HEK293 (cell line): ENCODE data around the gene ERBB4.
"Not testable (repeated sequence)": the region's sequence is repeated elsewhere in the genome, so short reads cannot be mapped to it uniquely, and the experiment has no call there.

Experiments
- CTCF ChIA-PET: fragments of 350-600 bp; formaldehyde crosslinking; extraction: SDS; loops from one replicate; lab custom pipeline; 2021; ENCODE audit warnings: antibody characterized with exemption; lab: Yijun Ruan, JAX
- POLR2A ChIA-PET: fragments of 300-600 bp; formaldehyde crosslinking; extraction: SDS; loops from one replicate; lab custom pipeline; 2020; ENCODE audit warnings: antibody characterized with exemption, inconsistent platforms; lab: Yijun Ruan, JAX
- H3K27ac ChIP-seq: fragments of 200-500 bp; sonication (Bioruptor generic); 2 replicates; pipeline ENCODE4 v1.5.1; 2014; ENCODE audit warnings: low read depth, low read length, control low read depth, inconsistent platforms; ENCODE audit errors: extremely low read depth
- H3K36me3 ChIP-seq, 2 experiments: fragments of 200-500 bp in 1 of 2; sonication (Bioruptor generic) in 1 of 2; 1 replicate in 1 of 2; 2 replicates in 1 of 2; pipeline ENCODE4 v1.5.1; 2014 to 2017; ENCODE audit warnings: inconsistent platforms in 2 of 2, low read length in 2 of 2; ENCODE audit not compliant: control insufficient read depth in 2 of 2, insufficient read depth in 1 of 2
- H3K4me1 ChIP-seq: fragments of 200-500 bp; sonication (Bioruptor generic); 2 replicates; pipeline ENCODE4 v1.5.1; 2014; ENCODE audit warnings: mild to moderate bottlenecking, low read length, inconsistent platforms; ENCODE audit not compliant: control insufficient read depth, insufficient read depth
- H3K4me3 ChIP-seq: 2 replicates; pipeline ENCODE4 v1.5.1; 2011; ENCODE audit warnings: low read depth, mild to moderate bottlenecking, control low read depth, low read length, moderate library complexity
- H3K9me3 ChIP-seq: fragments of 200-500 bp; sonication (Bioruptor generic); 2 replicates; pipeline ENCODE4 v1.5.1; 2014; ENCODE audit warnings: low read depth, low read length, inconsistent platforms; ENCODE audit not compliant: control insufficient read depth, insufficient read depth
- BCL11A ChIP-seq: fragments of 450-650 bp; formaldehyde crosslinking; IDR thresholded peaks from 2 replicates; pipeline ENCODE4 v1.5.1; 2016; ENCODE audit warnings: low read depth, missing biosample characterization, missing genetic modification characterization
- FEZF1 ChIP-seq: fragments of 450-650 bp; formaldehyde crosslinking; IDR thresholded peaks from 2 replicates; pipeline ENCODE4 v1.5.1; 2016; ENCODE audit warnings: missing biosample characterization, missing genetic modification characterization
- GFI1B ChIP-seq: fragments of 450-650 bp; formaldehyde crosslinking; IDR thresholded peaks from 2 replicates; pipeline ENCODE4 v1.5.1; 2016; ENCODE audit warnings: missing biosample characterization, missing genetic modification characterization
- HOXC10 ChIP-seq: sonication (generic); formaldehyde crosslinking; IDR thresholded peaks from 2 replicates; pipeline ENCODE4 v1.8.1; 2023; ENCODE audit warnings: mild to moderate bottlenecking, missing genetic modification reagents
- KLF10 ChIP-seq: fragments of 450-650 bp; IDR thresholded peaks from 2 replicates; pipeline ENCODE4 v1.5.1; 2018; ENCODE audit warnings: missing biosample characterization, mild to moderate bottlenecking, missing genetic modification characterization
- KLF7 ChIP-seq: fragments of 450-650 bp; formaldehyde crosslinking; IDR thresholded peaks from 2 replicates; pipeline ENCODE4 v1.5.1; 2016; ENCODE audit warnings: missing biosample characterization, missing genetic modification characterization, borderline replicate concordance
- OSR2 ChIP-seq: fragments of 450-650 bp; formaldehyde crosslinking; IDR thresholded peaks from 2 replicates; pipeline ENCODE4 v1.5.1; 2016; ENCODE audit warnings: missing biosample characterization, missing genetic modification characterization
- SP3 ChIP-seq: fragments of 450-650 bp; formaldehyde crosslinking; IDR thresholded peaks from 2 replicates; pipeline ENCODE4 v1.5.1; 2016; ENCODE audit warnings: missing biosample characterization, missing genetic modification characterization
- ZBTB20 ChIP-seq: fragments of 450-650 bp; formaldehyde crosslinking; IDR thresholded peaks from 2 replicates; pipeline ENCODE4 v1.5.1; 2016; ENCODE audit warnings: missing biosample characterization, missing genetic modification characterization
- ZBTB7A ChIP-seq: fragments of 450-650 bp; formaldehyde crosslinking; IDR thresholded peaks from 2 replicates; pipeline ENCODE4 v1.5.1; 2016; ENCODE audit warnings: low read depth, missing biosample characterization, missing genetic modification characterization
- ZEB2 ChIP-seq: fragments of 450-650 bp; formaldehyde crosslinking; IDR thresholded peaks from 2 replicates; pipeline ENCODE4 v1.5.1; 2016; ENCODE audit warnings: missing biosample characterization, missing genetic modification characterization
- ZFP37 ChIP-seq: fragments of 450-650 bp; formaldehyde crosslinking; IDR thresholded peaks from 2 replicates; pipeline ENCODE4 v1.5.1; 2016; ENCODE audit warnings: missing biosample characterization, missing genetic modification characterization
- ZNF10 ChIP-seq: fragments of 450-650 bp; formaldehyde crosslinking; IDR thresholded peaks from 2 replicates; pipeline ENCODE4 v1.5.1; 2017; ENCODE audit warnings: missing biosample characterization, missing genetic modification characterization
- ZNF223 ChIP-seq: fragments of 450-650 bp; formaldehyde crosslinking; IDR thresholded peaks from 2 replicates; pipeline ENCODE4 v1.5.1; 2016; ENCODE audit warnings: missing biosample characterization, missing genetic modification characterization
- ZNF23 ChIP-seq: fragments of 450-650 bp; formaldehyde crosslinking; IDR thresholded peaks from 2 replicates; pipeline ENCODE4 v1.5.1; 2016; ENCODE audit warnings: missing biosample characterization, missing genetic modification characterization, borderline replicate concordance
- ZNF266 ChIP-seq: fragments of 450-650 bp; formaldehyde crosslinking; IDR thresholded peaks from 2 replicates; pipeline ENCODE4 v1.5.1; 2016; ENCODE audit warnings: missing biosample characterization, missing genetic modification characterization, low read depth
- ZNF292 ChIP-seq: fragments of 450-650 bp; formaldehyde crosslinking; IDR thresholded peaks from 2 replicates; pipeline ENCODE4 v1.5.1; 2016; ENCODE audit warnings: low read depth, missing biosample characterization, missing genetic modification characterization, borderline replicate concordance
- ZNF335 ChIP-seq: fragments of 450-650 bp; formaldehyde crosslinking; conservative IDR thresholded peaks from 2 replicates; pipeline ENCODE4 v1.5.1; 2016; ENCODE audit warnings: missing biosample characterization, missing genetic modification characterization
- ZNF48 ChIP-seq: fragments of 450-650 bp; formaldehyde crosslinking; IDR thresholded peaks from 2 replicates; pipeline ENCODE4 v1.5.1; 2016; ENCODE audit warnings: missing biosample characterization, missing genetic modification characterization
- ZNF747 ChIP-seq: fragments of 450-650 bp; formaldehyde crosslinking; IDR thresholded peaks from 2 replicates; pipeline ENCODE4 v1.5.1; 2016; ENCODE audit warnings: missing biosample characterization, missing genetic modification characterization
- ZXDB ChIP-seq: fragments of 450-650 bp; formaldehyde crosslinking; IDR thresholded peaks from 2 replicates; pipeline ENCODE4 v1.5.1; 2016; ENCODE audit warnings: missing biosample characterization, missing genetic modification characterization
- TF ChIP-seq, protein P1 (sequence below): fragments of 450-650 bp; formaldehyde crosslinking; IDR thresholded peaks from 2 replicates; pipeline ENCODE4 v1.5.1; 2016; ENCODE audit warnings: missing biosample characterization, missing genetic modification characterization
- TF ChIP-seq, protein P2 (sequence below): fragments of 450-650 bp; IDR thresholded peaks from 2 replicates; pipeline ENCODE4 v1.5.1; 2018; ENCODE audit warnings: missing biosample characterization, mild to moderate bottlenecking, missing genetic modification characterization
- TF ChIP-seq, protein P3 (sequence below): fragments of 450-650 bp; formaldehyde crosslinking; IDR thresholded peaks from 2 replicates; pipeline ENCODE4 v1.5.1; 2017; ENCODE audit warnings: missing biosample characterization, missing genetic modification characterization
- TF ChIP-seq, protein P4 (sequence below): fragments of 450-650 bp; formaldehyde crosslinking; IDR thresholded peaks from 2 replicates; pipeline ENCODE4 v1.5.1; 2016; ENCODE audit warnings: missing biosample characterization, missing genetic modification characterization
- TF ChIP-seq, protein P5 (sequence below): IDR thresholded peaks from 2 replicates; pipeline ENCODE4 v1.6.1; 2011; ENCODE audit warnings: mild to moderate bottlenecking, low read depth, low read length, borderline replicate concordance

The ERBB4 gene

DNA sequence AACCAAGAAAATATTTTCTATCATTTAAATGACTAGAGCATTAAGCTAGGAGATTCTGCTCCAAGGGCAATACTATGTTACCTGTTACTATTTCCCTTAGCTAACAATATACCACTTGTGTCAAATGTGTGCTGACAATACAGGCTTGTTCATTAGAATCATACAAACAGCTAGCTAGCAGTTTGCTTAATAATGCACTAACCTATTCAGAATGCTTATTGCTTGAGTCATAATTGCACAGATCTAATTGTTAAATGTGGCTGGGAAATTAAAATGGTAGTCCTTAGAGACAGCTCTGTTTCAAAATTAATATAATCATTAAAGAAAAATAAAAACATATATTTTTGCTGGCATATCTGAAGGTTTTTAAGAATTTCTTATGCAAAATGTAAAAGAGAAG lies 344.2 kb downstream of the ERBB4 start (continued):
- TF ChIP-seq ZNF223 (tag by site-specific recombination) (no peak), ZNF747 (tag by site-specific recombination) (no peak), GFI1B (tag by site-specific recombination) (no peak), KLF10 (tag by site-specific recombination) (no peak), ZXDB (tag by site-specific recombination) (no peak), KLF7 (tag by site-specific recombination) (no peak), ZFP37 (tag by site-specific recombination) (no peak), ZNF48 (tag by site-specific recombination) (no peak)
- TF ChIP-seq, protein P1, sequence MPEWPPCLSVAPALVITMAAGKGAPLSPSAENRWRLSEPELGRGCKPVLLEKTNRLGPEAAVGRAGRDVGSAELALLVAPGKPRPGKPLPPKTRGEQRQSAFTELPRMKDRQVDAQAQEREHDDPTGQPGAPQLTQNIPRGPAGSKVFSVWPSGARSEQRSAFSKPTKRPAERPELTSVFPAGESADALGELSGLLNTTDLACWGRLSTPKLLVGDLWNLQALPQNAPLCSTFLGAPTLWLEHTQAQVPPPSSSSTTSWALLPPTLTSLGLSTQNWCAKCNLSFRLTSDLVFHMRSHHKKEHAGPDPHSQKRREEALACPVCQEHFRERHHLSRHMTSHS, result no peak

DNA sequence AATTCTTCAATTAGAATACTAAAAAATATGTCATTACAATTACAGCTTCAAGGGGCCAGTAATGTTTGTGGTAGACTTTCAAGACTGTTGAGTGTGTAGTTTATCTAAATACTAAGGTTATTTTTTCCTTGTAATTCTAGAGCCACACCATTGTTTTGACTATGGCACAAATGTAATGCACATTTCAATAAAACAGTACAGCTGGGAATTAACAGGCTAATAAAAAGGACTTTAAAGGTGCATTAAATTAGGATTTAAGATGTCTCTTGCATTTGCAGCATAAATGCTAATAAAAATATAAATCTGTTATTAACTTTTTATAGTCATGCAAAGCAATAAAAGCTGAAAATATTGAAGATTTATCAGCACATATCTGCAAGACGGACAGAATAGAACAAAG lies 344.8 kb downstream of the ERBB4 start:
- CTCF ChIA-PET, result no interaction called here
- H3K9me3 ChIP-seq, result no peaks in the 10 kb centered on the region
- no peak for TF ChIP-seq BCL11A (tag by site-specific recombination)
- peak; percentile 50; the same call in 1 of the 2 replicates for TF ChIP-seq FEZF1
- TF ChIP-seq ZBTB7A (tag by site-specific recombination), result no peak
- 0 out of 2 replicates have a peak, but pooled peaks have one; percentile 10 for TF ChIP-seq ZEB2 (tag by site-specific recombination)
- TF ChIP-seq, protein P2, sequence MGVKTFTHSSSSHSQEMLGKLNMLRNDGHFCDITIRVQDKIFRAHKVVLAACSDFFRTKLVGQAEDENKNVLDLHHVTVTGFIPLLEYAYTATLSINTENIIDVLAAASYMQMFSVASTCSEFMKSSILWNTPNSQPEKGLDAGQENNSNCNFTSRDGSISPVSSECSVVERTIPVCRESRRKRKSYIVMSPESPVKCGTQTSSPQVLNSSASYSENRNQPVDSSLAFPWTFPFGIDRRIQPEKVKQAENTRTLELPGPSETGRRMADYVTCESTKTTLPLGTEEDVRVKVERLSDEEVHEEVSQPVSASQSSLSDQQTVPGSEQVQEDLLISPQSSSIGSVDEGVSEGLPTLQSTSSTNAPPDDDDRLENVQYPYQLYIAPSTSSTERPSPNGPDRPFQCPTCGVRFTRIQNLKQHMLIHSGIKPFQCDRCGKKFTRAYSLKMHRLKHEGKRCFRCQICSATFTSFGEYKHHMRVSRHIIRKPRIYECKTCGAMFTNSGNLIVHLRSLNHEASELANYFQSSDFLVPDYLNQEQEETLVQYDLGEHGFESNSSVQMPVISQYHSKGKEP (tag by site-specific recombination), result peak; percentile 66
- no peak for TF ChIP-seq ZNF10 (tag by site-specific recombination)
- no peak for TF ChIP-seq OSR2 (tag by site-specific recombination)
- TF ChIP-seq ZBTB20 (tag by site-specific recombination), result no peak
- TF ChIP-seq, protein P3, sequence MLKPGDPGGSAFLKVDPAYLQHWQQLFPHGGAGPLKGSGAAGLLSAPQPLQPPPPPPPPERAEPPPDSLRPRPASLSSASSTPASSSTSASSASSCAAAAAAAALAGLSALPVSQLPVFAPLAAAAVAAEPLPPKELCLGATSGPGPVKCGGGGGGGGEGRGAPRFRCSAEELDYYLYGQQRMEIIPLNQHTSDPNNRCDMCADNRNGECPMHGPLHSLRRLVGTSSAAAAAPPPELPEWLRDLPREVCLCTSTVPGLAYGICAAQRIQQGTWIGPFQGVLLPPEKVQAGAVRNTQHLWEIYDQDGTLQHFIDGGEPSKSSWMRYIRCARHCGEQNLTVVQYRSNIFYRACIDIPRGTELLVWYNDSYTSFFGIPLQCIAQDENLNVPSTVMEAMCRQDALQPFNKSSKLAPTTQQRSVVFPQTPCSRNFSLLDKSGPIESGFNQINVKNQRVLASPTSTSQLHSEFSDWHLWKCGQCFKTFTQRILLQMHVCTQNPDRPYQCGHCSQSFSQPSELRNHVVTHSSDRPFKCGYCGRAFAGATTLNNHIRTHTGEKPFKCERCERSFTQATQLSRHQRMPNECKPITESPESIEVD (tag by site-specific recombination), result peak; percentile 64
- POLR2A ChIA-PET, result no interaction called here
- H3K4me3 ChIP-seq, result no peak overlapping the region
- no peak overlapping the region for H3K27ac ChIP-seq
- H3K4me1 ChIP-seq, result 0 out of 2 replicates have a peak, but pooled peaks cover 3% of the 10 kb centered on the region
- H3K36me3 ChIP-seq, result no peaks in the 10 kb centered on the region

DNA sequence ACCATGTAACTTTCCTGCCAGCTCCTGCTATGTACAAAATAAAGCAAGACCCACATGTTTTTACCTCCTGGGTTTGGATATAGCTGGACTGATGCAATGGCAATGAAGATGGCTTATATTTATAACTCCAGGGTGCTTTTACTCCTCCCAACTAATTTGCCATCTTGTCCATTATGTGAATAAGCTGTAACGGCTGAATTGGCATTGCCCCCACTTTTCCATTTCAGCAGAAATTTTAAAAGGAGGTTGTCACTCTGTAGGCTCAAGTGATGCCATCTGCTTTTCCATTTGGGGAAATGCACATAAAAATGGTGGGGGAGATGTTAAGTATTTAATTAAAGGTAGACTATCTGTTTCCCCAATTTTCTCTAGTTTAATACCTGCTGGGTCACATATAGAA lies 345.5 kb downstream of the ERBB4 start:
- Histone ChIP-seq H3K4me3 (no peak overlapping the region), H3K4me1 (0 out of 2 replicates have a peak, but pooled peaks cover 3% of the 10 kb centered on the region), H3K36me3 (no peaks in the 10 kb centered on the region), H3K27ac (no peak overlapping the region), H3K9me3 (no peaks in the 10 kb centered on the region)
- TF ChIP-seq, protein P4, sequence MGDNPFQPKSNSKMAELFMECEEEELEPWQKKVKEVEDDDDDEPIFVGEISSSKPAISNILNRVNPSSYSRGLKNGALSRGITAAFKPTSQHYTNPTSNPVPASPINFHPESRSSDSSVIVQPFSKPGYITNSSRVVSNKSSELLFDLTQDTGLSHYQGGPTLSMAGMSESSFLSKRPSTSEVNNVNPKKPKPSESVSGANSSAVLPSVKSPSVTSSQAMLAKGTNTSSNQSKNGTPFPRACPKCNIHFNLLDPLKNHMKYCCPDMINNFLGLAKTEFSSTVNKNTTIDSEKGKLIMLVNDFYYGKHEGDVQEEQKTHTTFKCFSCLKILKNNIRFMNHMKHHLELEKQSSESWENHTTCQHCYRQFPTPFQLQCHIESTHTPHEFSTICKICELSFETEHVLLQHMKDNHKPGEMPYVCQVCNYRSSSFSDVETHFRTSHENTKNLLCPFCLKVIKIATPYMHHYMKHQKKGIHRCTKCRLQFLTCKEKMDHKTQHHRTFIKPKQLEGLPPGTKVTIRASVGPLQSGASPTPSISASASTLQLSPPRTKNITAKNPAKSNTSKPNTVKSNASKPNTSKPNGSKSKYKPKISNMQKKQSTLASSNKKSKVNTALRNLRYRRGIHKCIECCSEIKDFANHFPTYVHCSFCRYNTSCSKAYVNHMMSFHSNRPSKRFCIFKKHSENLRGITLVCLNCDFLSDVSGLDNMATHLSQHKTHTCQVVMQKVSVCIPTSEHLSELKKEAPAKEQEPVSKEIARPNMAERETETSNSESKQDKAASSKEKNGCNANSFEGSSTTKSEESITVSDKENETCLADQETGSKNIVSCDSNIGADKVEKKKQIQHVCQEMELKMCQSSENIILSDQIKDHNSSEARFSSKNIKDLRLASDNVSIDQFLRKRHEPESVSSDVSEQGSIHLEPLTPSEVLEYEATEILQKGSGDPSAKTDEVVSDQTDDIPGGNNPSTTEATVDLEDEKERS (tag by site-specific recombination), result no peak
- no peak for TF ChIP-seq SP3 (tag by site-specific recombination)
- TF ChIP-seq, protein P5, sequence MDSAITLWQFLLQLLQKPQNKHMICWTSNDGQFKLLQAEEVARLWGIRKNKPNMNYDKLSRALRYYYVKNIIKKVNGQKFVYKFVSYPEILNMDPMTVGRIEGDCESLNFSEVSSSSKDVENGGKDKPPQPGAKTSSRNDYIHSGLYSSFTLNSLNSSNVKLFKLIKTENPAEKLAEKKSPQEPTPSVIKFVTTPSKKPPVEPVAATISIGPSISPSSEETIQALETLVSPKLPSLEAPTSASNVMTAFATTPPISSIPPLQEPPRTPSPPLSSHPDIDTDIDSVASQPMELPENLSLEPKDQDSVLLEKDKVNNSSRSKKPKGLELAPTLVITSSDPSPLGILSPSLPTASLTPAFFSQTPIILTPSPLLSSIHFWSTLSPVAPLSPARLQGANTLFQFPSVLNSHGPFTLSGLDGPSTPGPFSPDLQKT, result no peak
- TF ChIP-seq HOXC10, result no peak
- no peak for TF ChIP-seq ZNF23 (tag by site-specific recombination)
- TF ChIP-seq ZNF266 (tag by site-specific recombination), result no peak
- TF ChIP-seq ZNF335, result no peak
- TF ChIP-seq ZNF292, result no peak
- ChIA-PET POLR2A (no interaction called here), CTCF (no interaction called here)

DNA sequence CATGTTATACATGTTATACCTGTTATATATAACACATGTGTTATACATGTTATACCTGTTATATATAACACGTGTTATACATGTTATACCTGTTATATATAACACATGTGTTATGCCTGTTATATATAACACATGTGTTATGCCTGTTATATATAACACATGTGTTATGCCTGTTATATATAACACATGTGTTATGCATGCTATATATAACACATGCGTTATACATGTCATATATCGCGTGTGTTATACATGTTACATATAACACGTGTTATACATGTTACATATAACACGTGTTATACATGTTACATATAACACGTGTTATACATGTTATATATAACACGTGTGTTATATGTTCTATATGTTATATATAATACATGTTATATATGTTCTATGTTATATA lies 347.2 kb downstream of the ERBB4 start:
- H3K9me3 ChIP-seq, H3K36me3 ChIP-seq, CTCF ChIA-PET, H3K4me1 ChIP-seq, POLR2A ChIA-PET, H3K4me3 ChIP-seq, H3K27ac ChIP-seq: not testable (repeated sequence)
